NOMO-1 treated with DMSO at 0.1 percent for 48 hours (cell line): ENCODE measurements around the gene ZNF98.

Experiments used
- DNase-seq: peaks from one replicate; lab custom pipeline; 2025; ENCODE audit not compliant: unreplicated experiment; lab: John Stamatoyannopoulos, UW

Gene ZNF98

GRCh38 chr19:22422211-22422610 lies at the start of gene ZNF98:
Gene ZNF98, minus strand, starts transcription at chr19:22422346. Its CDS starts 122 bp downstream, at chr19:22422224.
- DNase-seq: no peak

GRCh38 chr19:22446605-22447004 lies 24.5 kb upstream of the ZNF98 start:
- DNase-seq: no peak

DNA sequence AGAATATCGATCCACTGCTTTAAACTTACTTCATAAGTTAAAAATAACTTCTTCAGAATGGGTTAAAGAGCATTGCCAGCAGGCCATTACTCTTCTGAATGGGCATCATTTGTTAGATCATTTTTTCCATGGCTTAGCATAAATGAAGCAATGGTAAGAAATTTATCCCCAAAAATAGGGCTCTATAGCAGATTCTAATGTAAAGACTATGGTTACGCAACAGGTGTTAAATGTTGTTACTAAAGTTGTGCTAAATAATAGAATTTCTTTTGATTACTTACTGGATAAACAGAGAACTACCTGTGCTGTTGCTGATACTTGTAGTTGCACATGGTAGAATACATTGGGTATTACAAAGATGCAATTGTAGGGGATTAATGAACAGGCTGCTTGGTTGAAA lies 15.9 kb upstream of the ZNF98 start:
- no peak for DNase-seq

GRCh38 chr19:22427960-22428913 lies 6.1 kb upstream of the ZNF98 start:
- no peak for DNase-seq

DNA sequence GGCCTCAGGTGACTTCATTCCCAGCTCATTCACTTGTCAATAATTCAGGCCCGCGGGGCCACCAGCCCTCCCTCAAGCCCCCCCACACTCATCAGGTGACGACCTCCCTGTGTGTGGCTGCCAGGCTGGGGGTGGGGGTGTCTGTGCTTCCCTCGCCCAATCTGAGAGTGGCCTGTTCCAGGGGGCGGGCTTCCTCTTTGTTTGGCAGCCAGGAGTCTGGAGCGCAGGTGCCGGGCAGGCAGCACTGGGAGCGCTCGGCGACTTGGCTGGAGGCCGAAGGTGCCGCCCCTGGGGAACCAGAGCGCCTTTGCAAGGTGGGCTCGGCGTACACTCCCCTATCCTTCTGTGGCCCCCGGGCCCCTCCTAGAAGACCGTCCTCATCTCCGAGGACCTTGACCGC lies 5.4 kb upstream of the ZNF98 start:
- no peak for DNase-seq

GRCh38 chr19:22426901-22427300 lies 4.8 kb upstream of the ZNF98 start:
- no peak for DNase-seq

GRCh38 chr19:22421797-22422196 lies 349 bp downstream of the ZNF98 start:
- no peak for DNase-seq

- DNase-seq: no peak
Observed at GRCh38 chr19:22354665-22355064, 67.5 kb downstream of the ZNF98 start.
